ENCODE measurements around the gene NCOA5.

DNA sequence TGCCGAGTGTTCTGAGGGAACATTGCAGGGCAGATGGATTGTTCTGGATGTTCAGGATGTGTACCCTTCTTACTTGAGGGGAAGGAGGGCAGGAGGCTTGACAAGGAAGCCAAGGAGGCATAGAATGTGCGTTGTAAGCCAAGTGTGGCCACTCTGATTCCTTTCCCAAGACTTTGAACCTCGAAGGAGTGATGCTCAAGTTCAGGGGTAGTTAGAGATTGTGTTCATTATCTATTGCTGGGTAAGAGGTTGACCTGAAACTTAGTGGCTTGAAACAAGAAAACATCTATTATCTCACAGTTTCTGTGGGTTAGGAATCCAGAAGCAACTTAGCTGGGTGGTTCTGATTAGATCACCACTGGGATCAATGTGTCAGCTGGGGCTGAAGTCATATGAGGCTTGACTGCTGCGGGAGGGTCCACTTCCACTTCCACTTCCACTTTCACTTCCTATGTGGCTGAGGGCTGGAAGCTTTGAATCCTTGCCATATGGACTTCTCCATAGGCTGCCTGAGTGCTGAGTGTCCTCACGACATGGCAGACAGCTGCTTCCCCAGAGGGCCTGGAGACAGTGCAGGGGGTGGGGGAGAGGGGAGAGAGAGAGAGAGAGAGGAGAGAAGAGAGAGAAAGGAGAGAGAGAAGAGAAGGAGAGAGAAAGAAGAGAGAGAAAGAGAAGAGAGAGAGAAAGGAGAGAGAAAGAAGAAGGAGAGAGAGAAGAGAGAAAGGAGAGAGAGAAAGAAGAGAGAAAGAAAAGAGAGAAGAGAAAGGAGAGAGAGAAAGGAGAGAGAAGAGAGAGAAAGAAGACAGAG is 21.5 kb upstream of the NCOA5 start:
- TF ChIP-seq, protein P1, sequence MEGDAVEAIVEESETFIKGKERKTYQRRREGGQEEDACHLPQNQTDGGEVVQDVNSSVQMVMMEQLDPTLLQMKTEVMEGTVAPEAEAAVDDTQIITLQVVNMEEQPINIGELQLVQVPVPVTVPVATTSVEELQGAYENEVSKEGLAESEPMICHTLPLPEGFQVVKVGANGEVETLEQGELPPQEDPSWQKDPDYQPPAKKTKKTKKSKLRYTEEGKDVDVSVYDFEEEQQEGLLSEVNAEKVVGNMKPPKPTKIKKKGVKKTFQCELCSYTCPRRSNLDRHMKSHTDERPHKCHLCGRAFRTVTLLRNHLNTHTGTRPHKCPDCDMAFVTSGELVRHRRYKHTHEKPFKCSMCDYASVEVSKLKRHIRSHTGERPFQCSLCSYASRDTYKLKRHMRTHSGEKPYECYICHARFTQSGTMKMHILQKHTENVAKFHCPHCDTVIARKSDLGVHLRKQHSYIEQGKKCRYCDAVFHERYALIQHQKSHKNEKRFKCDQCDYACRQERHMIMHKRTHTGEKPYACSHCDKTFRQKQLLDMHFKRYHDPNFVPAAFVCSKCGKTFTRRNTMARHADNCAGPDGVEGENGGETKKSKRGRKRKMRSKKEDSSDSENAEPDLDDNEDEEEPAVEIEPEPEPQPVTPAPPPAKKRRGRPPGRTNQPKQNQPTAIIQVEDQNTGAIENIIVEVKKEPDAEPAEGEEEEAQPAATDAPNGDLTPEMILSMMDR (IDR thresholded peaks at IDR 0.05 in 4 of 5, conservative IDR thresholded peaks at IDR 0.05 in 1 of 5), result no peak
- TF ChIP-seq POLR2A (IDR thresholded peaks at IDR 0.05), result no peak
